AG04450 (cell line): Measurements from ENCODE around the gene ZNF341. TPM values are rescaled to one million over a fixed set of nuclear protein-coding genes. Genes with fewer than 3 reads are reported as not detected.
"Not testable (repeated sequence)": the region's sequence is repeated elsewhere in the genome, so short reads cannot be mapped to it uniquely, and the experiment has no call there.

Experiments used
- CTCF ChIA-PET: fragments of 300-600, 350-600 bp; formaldehyde crosslinking; extraction: SDS; loops from one replicate; lab custom pipeline; 2022; ENCODE audit warnings: antibody characterized with exemption, inconsistent platforms; lab: Charles Lee
- POLR2A ChIA-PET: fragments of 350-600 bp; formaldehyde crosslinking; extraction: SDS; loops from one replicate; lab custom pipeline; 2021; ENCODE audit warnings: antibody characterized with exemption, inconsistent platforms; lab: Yijun Ruan, JAX
- DNase-seq: peaks from one replicate; pipeline ENCODE4 v3.0.0-alpha.2; 2011; ENCODE audit warnings: low read depth, low spot score
- H3K27ac ChIP-seq: one replicate; pipeline ENCODE4 v1.5.1; 2012; ENCODE audit warnings: low read depth, low read length, control low read depth
- H3K27me3 ChIP-seq: one replicate; pipeline ENCODE4 v1.6.0; 2012; ENCODE audit warnings: low read length; ENCODE audit not compliant: control insufficient read depth, insufficient read depth
- H3K4me3 ChIP-seq: 2 replicates; pipeline ENCODE4 v1.5.1; 2011; ENCODE audit warnings: mild to moderate bottlenecking, low read depth, low read length, control low read depth
- H3K9me3 ChIP-seq: 2 replicates; pipeline ENCODE4 v1.5.1; 2012; ENCODE audit warnings: low read length; ENCODE audit not compliant: control insufficient read depth, insufficient read depth
- CTCF ChIP-seq: IDR thresholded peaks from 2 replicates; pipeline ENCODE4 v1.5.1; 2011; ENCODE audit warnings: low read depth, low read length, control low read depth, inconsistent platforms
- polyA plus RNA-seq: library from polyadenylated mRNA; depleted of rRNA; stranded (reverse); fragments of >200 nt; gene quantifications from 2 replicates; pipeline ENCODE4 v1.2.3, GENCODE V29; 2011

The ZNF341 gene
- polyA plus RNA-seq, 1 experiment, result 1.5 TPM

GRCh38 chr20:33696448-33696847 lies 35.3 kb upstream of the ZNF341 start:
- TF ChIP-seq CTCF, result no peak
- Histone ChIP-seq H3K27ac (no peak overlapping the region), H3K4me3 (no peak overlapping the region), H3K9me3 (peaks cover 13% of the 10 kb centered on the region; the same call in 1 of the 2 replicates), H3K27me3 (no peaks in the 10 kb centered on the region)
- ChIA-PET POLR2A (interaction anchor here (0.6 kb wide), 1 partner anchor 25 kb away, joined by 10 read pairs; no protein-coding TSS in a partner anchor), CTCF (interaction anchor here (0.5 kb wide), 1 partner anchor 1557 kb away, joined by 8 read pairs; no protein-coding TSS in a partner anchor)
- no peak for DNase-seq

DNA sequence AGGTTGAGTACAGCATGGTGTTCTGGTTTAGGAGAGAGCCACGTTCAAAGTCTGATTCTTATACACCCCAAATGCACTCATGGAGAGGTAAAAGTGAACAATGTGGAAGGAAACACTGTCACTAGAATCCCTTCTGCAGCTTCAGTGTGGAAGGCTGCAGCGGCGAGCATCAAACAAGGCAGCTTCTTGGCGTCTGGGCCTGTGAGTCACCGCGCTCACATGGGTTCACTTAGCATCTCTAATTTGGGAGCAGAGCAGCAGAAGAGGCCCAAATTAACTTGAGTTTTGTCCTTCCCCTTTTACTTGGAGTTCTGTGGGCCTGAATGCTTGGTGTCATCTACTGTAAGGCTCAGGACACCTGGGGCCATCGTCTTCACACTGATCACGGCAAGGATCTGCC lies 34.7 kb upstream of the ZNF341 start:
- POLR2A ChIA-PET, result no interaction called here
- H3K27ac ChIP-seq, result no peak overlapping the region

DNA sequence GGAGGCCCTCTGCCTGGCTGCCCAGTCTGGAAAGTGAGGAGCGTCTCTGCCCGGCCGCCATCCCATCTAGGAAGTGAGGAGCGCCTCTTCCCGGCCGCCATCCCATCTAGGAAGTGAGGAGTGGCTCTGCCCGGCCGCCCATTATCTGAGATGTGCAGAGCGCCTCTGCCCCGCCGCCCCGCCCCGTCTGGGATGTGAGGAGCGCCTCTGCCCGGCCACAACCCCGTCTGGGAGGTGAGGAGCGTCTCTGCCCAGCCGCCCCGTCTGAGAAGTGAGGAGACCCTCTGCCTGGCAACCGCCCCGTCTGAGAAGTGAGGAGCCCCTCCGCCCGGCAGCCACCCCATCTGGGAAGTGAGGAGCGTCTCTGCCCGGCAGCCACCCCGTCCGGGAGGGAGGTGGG lies 32.8 kb upstream of the ZNF341 start:
- H3K4me3 ChIP-seq, H3K27ac ChIP-seq, CTCF ChIA-PET, H3K27me3 ChIP-seq, POLR2A ChIA-PET, DNase-seq: not testable (repeated sequence)
- H3K9me3 ChIP-seq, result peaks cover 13% of the 10 kb centered on the region; the same call in 1 of the 2 replicates

More for the DNA sequence above, 34.7 kb upstream of the ZNF341 start:
- no peak for DNase-seq
- Histone ChIP-seq H3K9me3 (peaks cover 13% of the 10 kb centered on the region; the same call in 1 of the 2 replicates), H3K27me3 (no peaks in the 10 kb centered on the region), H3K4me3 (no peak overlapping the region)
- CTCF ChIA-PET, result no interaction called here
- TF ChIP-seq CTCF, result no peak

DNA sequence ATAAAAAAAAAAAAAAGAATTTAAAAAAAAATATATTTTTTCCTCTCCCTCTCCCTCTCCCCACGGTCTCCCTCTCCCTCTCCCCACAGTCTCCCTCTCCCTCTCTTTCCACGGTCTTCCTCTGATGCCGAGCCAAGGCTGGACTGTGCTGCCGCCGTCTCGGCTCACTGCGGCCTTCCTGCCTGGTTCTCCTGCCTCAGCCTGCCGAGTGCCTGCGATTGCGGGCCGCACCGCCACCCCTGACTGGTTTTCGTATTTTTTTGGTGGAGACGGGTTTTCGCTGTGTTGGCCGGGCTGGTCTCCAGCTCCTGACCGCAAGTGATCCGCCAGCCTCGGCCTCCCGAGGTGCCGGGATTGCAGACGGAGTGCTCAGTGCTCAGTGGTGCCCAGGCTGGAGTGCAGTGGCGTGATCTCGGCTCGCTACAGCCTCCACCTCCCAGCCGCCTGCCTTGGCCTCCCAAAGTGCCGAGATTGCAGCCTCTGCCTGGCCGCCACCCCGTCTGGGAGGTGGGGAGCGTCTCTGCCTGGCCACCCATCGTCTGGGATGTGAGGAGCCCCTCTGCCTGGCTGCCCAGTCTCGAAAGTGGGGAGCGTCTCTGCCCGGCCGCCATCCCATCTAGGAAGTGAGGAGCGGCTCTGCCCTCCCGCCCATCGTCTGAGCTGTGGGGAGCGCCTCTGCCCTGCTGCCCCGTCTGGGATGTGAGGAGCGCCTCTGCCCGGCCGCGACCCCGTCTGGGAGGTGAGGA lies 30.9 kb upstream of the ZNF341 start:
- peaks cover 13% of the 10 kb centered on the region; the same call in 1 of the 2 replicates for H3K9me3 ChIP-seq
- POLR2A ChIA-PET, H3K27me3 ChIP-seq, CTCF ChIA-PET, H3K4me3 ChIP-seq, DNase-seq, H3K27ac ChIP-seq: not testable (repeated sequence)

GRCh38 chr20:33701629-33702450 lies 30.0 kb upstream of the ZNF341 start:
- POLR2A ChIA-PET, result no interaction called here
- Histone ChIP-seq H3K9me3 (peaks cover 13% of the 10 kb centered on the region; the same call in 1 of the 2 replicates), H3K27ac (no peak overlapping the region), H3K27me3 (no peaks in the 10 kb centered on the region), H3K4me3 (no peak overlapping the region)
- no peak for TF ChIP-seq CTCF
- CTCF ChIA-PET, result no interaction called here
- no peak for DNase-seq
